Activated CD4-positive, alpha-beta T cell treated with anti-CD3 and anti-CD28 coated beads for 36 hours (primary cell): Measurements from ENCODE around the gene ALX3. TPM values are rescaled to one million over a fixed set of nuclear protein-coding genes. Genes with fewer than 3 reads are reported as not detected.
A peak's percentile ranks its signal among the peaks of the same experiment; 100 is the strongest.

Source experiments
- ATAC-seq: fragments of 200-7000 bp; cut with Tn5 transposase; one replicate; pipeline ENCODE4 v1.10.0; 2021; ENCODE audit warnings: mild to moderate bottlenecking, moderate library complexity
- CTCF ChIA-PET: fragments of 350-600 bp; sonication (Branson Sonifier 250); formaldehyde crosslinking; loops from one replicate; lab custom pipeline; 2021; ENCODE audit warnings: antibody characterized with exemption; lab: Charles Lee
- POLR2A ChIA-PET: fragments of 350-600 bp; sonication (Branson Sonifier 250); formaldehyde crosslinking; loops from one replicate; lab custom pipeline; 2021; ENCODE audit warnings: antibody characterized with exemption, inconsistent platforms; lab: Charles Lee
- DNase-seq: peaks from one replicate; pipeline ENCODE4 v3.0.0-alpha.2; 2020
- H3K27ac Mint-ChIP-seq: one replicate; pipeline ENCODE4 v1.8.0; 2021; ENCODE audit warnings: mixed read lengths
- H3K27me3 Mint-ChIP-seq: one replicate; pipeline ENCODE4 v1.8.0; 2021; ENCODE audit warnings: mixed read lengths
- H3K36me3 Mint-ChIP-seq: one replicate; pipeline ENCODE4 v1.8.0; 2021; ENCODE audit warnings: low read depth, mixed read lengths
- H3K4me1 Mint-ChIP-seq: one replicate; pipeline ENCODE4 v1.8.0; 2021; ENCODE audit warnings: mixed read lengths
- H3K4me3 Mint-ChIP-seq: one replicate; pipeline ENCODE4 v1.8.0; 2021; ENCODE audit warnings: mild to moderate bottlenecking, moderate library complexity, mixed read lengths
- H3K9me3 Mint-ChIP-seq: one replicate; pipeline ENCODE4 v1.8.0; 2021; ENCODE audit warnings: low read depth, mixed read lengths
- intact Hi-C, 2 experiments: fragments of 100-400 bp; cut with DNase I in 1 of 2; cut with micrococcal nuclease in 1 of 2; formaldehyde crosslinking; loops; one replicate each; pipeline versions ENCODE4 v1.14.2 to v1.15.1; 2022 to 2024; cut with DNase I, micrococcal nuclease
- total RNA-seq, 2 experiments: library from RNA; stranded (reverse); gene quantifications; one replicate each; pipeline ENCODE4 v1.2.3, GENCODE V29; 2021

ALX3 gene
- total RNA-seq, 2 experiments from 2014 or later: not detected

GRCh38 chr1:110064576-110065337 lies 5.7 kb downstream of the ALX3 start:
- no peak overlapping the region for H3K4me3 Mint-ChIP-seq
- ChIA-PET CTCF (interaction anchor here (0.7 to 2.5 kb wide), 4 partner anchors 8 to 12 kb away, joined by 4 to 18 read pairs (median 6); no protein-coding TSS in a partner anchor), POLR2A (no interaction called here)
- no peak overlapping the region for H3K27ac Mint-ChIP-seq
- peaks cover 29% of the 10 kb centered on the region for H3K27me3 Mint-ChIP-seq
- peaks cover 8% of the 10 kb centered on the region for H3K36me3 Mint-ChIP-seq
- peaks cover 14% of the 10 kb centered on the region for H3K4me1 Mint-ChIP-seq
- no peak for ATAC-seq
- no peak for DNase-seq
- H3K9me3 Mint-ChIP-seq: no peaks in the 10 kb centered on the region
- intact Hi-C loops: no loop called here

DNA sequence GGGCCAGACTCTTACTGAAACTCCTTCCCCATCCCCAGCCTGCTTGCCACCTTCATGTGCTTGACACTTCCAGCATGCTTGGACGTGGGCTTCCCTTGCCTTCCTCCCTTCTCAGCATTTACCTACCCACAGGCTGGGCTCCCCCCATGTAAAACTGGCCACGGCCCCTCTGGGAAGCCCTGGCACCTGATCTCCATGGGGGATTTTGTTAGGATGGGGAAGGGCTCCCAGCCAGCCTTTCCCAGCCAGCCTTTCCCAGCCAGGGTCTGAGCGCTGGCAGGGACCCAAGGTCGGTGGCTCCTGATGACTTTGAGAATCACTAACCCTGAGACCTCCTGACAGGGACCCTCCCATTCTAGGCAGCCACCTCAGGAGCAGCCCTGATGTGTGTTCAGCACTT lies 6.7 kb downstream of the ALX3 start:
- peaks cover 8% of the 10 kb centered on the region for H3K4me1 Mint-ChIP-seq
- peaks cover 22% of the 10 kb centered on the region for H3K27me3 Mint-ChIP-seq
- peaks cover 8% of the 10 kb centered on the region for H3K36me3 Mint-ChIP-seq
- DNase-seq (no peak), ATAC-seq (no peak)
- no peaks in the 10 kb centered on the region for H3K9me3 Mint-ChIP-seq
- intact Hi-C loops: no loop called here
- H3K4me3 Mint-ChIP-seq: no peak overlapping the region
- ChIA-PET CTCF (interaction anchor here (2.5 kb wide), 1 partner anchor 13 kb away, joined by 7 read pairs; no protein-coding TSS in a partner anchor), POLR2A (no interaction called here)
- no peak overlapping the region for H3K27ac Mint-ChIP-seq

- ChIA-PET CTCF (interaction anchor here (0.8 to 13.6 kb wide), 8 partner anchors 9 to 40 kb away, joined by 3 to 191 read pairs (median 6); no protein-coding TSS in a partner anchor), POLR2A (interaction anchor here (1.0 kb wide), 1 partner anchor 28 kb away, joined by 4 read pairs; no protein-coding TSS in a partner anchor)
- intact Hi-C loops: no loop called here
- peaks cover 13% of the 10 kb centered on the region for H3K27me3 Mint-ChIP-seq
- no peaks in the 10 kb centered on the region for H3K9me3 Mint-ChIP-seq
- no peak for ATAC-seq
- no peak overlapping the region for H3K27ac Mint-ChIP-seq
- H3K4me1 Mint-ChIP-seq: no peaks in the 10 kb centered on the region
- H3K4me3 Mint-ChIP-seq: no peak overlapping the region
- no peak for DNase-seq
- H3K36me3 Mint-ChIP-seq: peaks cover 10% of the 10 kb centered on the region
Observed at GRCh38 chr1:110062612-110063011, 7.9 kb downstream of the ALX3 start.

GRCh38 chr1:110061341-110061740 lies 9.1 kb downstream of the ALX3 start:
- Mint-ChIP-seq H3K9me3 (no peaks in the 10 kb centered on the region), H3K27me3 (peaks cover 3% of the 10 kb centered on the region), H3K36me3 (peaks cover 15% of the 10 kb centered on the region), H3K27ac (no peak overlapping the region), H3K4me3 (no peak overlapping the region), H3K4me1 (no peaks in the 10 kb centered on the region)
- CTCF ChIA-PET: interaction anchor here (0.7 to 13.6 kb wide), 7 partner anchors 11 to 56 kb away, joined by 3 to 191 read pairs (median 11); no protein-coding TSS in a partner anchor
- DNase-seq (no peak), ATAC-seq (no peak)
- POLR2A ChIA-PET: no interaction called here
- intact Hi-C loops: no loop called here

DNA sequence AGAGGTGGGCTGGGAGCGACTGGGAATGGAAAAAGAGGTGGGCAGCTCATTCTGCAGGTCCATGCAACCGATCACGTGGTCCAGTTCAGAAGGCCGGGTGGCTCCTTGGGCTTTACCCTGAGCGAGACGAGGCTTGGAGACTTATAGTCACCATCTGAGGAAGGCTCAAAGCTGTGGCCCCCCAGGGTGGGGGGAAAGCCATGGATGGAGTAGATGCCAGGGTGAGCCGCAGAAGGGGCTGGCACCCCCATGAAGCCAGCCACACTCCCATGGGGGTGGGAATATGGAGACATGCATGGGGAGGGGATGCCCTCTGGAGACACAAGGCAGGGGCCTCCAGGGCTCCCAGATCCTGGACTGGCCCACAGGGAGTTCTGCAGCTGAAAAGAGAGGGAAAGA lies 9.8 kb downstream of the ALX3 start:
- peaks cover 18% of the 10 kb centered on the region for H3K36me3 Mint-ChIP-seq
- H3K27ac Mint-ChIP-seq: no peak overlapping the region
- ChIA-PET CTCF (interaction anchor here (0.5 to 13.6 kb wide), 31 partner anchors 8 to 369 kb away, joined by 3 to 191 read pairs (median 4); partner anchors contain the start of gene AHCYL1), POLR2A (interaction anchor here (0.5 kb wide), 1 partner anchor 20 kb away, joined by 3 read pairs; no protein-coding TSS in a partner anchor)
- no peaks in the 10 kb centered on the region for H3K4me1 Mint-ChIP-seq
- H3K4me3 Mint-ChIP-seq: no peak overlapping the region
- no peak for DNase-seq
- no peaks in the 10 kb centered on the region for H3K27me3 Mint-ChIP-seq
- no peak for ATAC-seq
- intact Hi-C loops: no loop called here
- no peaks in the 10 kb centered on the region for H3K9me3 Mint-ChIP-seq

DNA sequence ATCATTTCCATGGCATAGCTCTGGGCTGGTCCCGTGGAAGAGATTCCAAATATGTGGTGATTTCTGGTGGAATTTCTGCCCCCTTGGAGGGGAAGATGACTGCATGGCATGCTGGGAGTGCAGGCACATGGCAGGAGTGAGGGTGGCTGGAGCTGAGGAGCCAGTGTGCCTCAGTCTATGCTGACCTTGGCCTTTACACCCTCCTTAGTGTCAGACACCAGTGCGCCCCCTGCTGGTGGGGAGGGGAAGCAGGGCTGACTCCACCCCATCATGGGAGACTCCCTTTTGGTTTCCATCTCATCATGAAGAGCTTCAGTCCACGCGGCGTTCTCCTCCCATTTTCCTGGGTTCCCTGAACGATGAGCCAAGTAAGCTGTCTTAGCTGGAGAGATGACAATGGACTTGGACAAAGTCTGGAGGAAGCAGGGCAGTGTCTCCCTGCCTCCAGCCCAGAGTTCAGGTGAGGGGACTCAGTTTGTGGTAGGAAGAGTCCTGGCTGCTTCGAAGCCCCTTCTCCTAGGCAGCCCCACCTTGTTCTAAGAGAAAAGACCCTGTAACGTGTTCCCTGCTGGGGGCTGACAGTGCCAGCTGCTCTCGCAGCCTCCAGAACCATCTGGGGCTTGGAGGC lies 10.3 kb downstream of the ALX3 start:
- no peaks in the 10 kb centered on the region for H3K9me3 Mint-ChIP-seq
- ChIA-PET POLR2A (interaction anchor here (0.5 to 0.7 kb wide), 3 partner anchors 19 to 28 kb away, joined by 3 to 7 read pairs (median 5); no protein-coding TSS in a partner anchor), CTCF (interaction anchor here (0.5 to 13.6 kb wide), 35 partner anchors 9 to 918 kb away, joined by 3 to 191 read pairs (median 4); partner anchors contain the start of genes AHCYL1, RBM15 and STRIP1)
- peak; percentile 89 for DNase-seq
- H3K27ac Mint-ChIP-seq: no peak overlapping the region
- H3K36me3 Mint-ChIP-seq: peaks cover 21% of the 10 kb centered on the region
- H3K4me3 Mint-ChIP-seq: no peak overlapping the region
- intact Hi-C loops: no loop called here
- peak; percentile 94 for ATAC-seq
- no peaks in the 10 kb centered on the region for H3K27me3 Mint-ChIP-seq
- no peaks in the 10 kb centered on the region for H3K4me1 Mint-ChIP-seq

DNA sequence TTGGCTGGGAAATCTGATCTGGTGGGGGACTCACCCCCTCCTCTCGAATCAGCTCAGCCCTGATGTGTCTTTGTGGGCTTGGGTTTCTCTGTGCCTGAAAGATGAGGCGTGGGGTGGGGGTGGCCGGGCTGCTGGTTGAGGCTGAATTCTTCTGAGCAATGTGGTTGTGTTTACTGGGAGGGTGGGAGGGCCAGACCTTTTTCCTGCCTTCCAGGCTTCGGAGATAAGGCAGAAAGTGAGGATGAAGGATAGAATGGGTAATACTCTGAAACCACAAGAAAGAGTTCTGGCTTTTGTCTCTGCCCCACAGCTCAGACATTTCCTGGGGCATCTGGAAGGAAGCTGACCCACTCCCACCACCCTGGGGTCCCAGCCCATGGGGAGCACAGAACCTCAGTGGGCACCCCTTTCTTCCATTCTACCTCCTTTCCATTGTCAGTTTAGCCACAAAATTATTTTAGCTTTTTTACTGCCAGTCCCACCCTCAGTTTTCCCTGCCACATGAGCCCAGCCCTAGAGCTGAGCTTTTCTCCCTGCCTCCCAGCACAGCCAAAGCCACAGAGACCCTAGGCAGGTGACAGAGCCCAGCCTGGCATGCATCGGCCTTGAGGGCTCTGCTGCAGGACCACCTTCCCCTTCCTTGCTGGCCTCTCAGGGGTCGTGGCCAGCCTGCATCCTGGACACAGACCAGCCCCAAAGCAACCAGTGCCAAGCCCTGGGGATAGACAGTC lies 11.2 kb downstream of the ALX3 start:
- DNase-seq: no peak
- no peak for ATAC-seq
- Mint-ChIP-seq H3K4me3 (no peak overlapping the region), H3K9me3 (no peaks in the 10 kb centered on the region), H3K27me3 (no peaks in the 10 kb centered on the region), H3K36me3 (peaks cover 22% of the 10 kb centered on the region), H3K4me1 (no peaks in the 10 kb centered on the region), H3K27ac (no peak overlapping the region)
- intact Hi-C loops: no loop called here
- POLR2A ChIA-PET: interaction anchor here (0.7 kb wide), 1 partner anchor 27 kb away, joined by 5 read pairs; no protein-coding TSS in a partner anchor
- CTCF ChIA-PET: interaction anchor here (0.6 to 13.6 kb wide), 25 partner anchors 8 to 917 kb away, joined by 3 to 191 read pairs (median 5); partner anchors contain the start of genes RBM15 and STRIP1

GRCh38 chr1:110058591-110058990 lies 11.9 kb downstream of the ALX3 start:
- H3K36me3 Mint-ChIP-seq: peaks cover 29% of the 10 kb centered on the region
- CTCF ChIA-PET: interaction anchor here (0.8 to 13.6 kb wide), 9 partner anchors 13 to 262 kb away, joined by 5 to 191 read pairs (median 7); no protein-coding TSS in a partner anchor
- H3K4me3 Mint-ChIP-seq: no peak overlapping the region
- POLR2A ChIA-PET: no interaction called here
- no peaks in the 10 kb centered on the region for H3K9me3 Mint-ChIP-seq
- H3K4me1 Mint-ChIP-seq: no peaks in the 10 kb centered on the region
- intact Hi-C loops: no loop called here
- DNase-seq: no peak
- H3K27me3 Mint-ChIP-seq: no peaks in the 10 kb centered on the region
- no peak for ATAC-seq
- no peak overlapping the region for H3K27ac Mint-ChIP-seq

GRCh38 chr1:110057963-110058518 lies 12.4 kb downstream of the ALX3 start:
- intact Hi-C loops: no loop called here
- H3K9me3 Mint-ChIP-seq: no peaks in the 10 kb centered on the region
- ChIA-PET CTCF (interaction anchor here (0.6 to 13.6 kb wide), 9 partner anchors 12 to 249 kb away, joined by 3 to 191 read pairs (median 6); no protein-coding TSS in a partner anchor), POLR2A (no interaction called here)
- ATAC-seq (no peak), DNase-seq (no peak)
- H3K4me3 Mint-ChIP-seq: no peak overlapping the region
- H3K4me1 Mint-ChIP-seq: no peaks in the 10 kb centered on the region
- H3K27me3 Mint-ChIP-seq: no peaks in the 10 kb centered on the region
- H3K27ac Mint-ChIP-seq: no peak overlapping the region
- peaks cover 33% of the 10 kb centered on the region for H3K36me3 Mint-ChIP-seq

DNA sequence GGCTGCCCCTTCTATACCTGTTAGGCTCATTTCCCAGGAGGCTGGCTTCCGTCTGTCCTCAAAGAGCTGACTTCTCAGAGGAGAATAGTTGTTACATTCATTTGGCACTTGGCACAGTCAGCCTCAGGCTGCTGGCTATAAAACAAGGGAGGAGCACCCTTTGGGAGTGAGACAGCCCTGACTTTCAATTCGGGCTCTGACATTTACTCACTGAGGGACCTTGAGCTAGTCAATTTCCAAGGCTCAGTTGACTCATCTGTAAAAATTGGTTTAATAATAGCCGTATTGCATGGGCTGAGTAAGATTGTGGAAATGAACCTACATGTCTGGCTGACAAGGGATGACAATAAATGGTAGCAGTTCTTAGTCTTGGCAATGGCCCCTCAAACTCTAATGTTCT lies 13.7 kb downstream of the ALX3 start:
- ChIA-PET CTCF (interaction anchor here (0.5 to 13.6 kb wide), 9 partner anchors 9 to 470 kb away, joined by 3 to 191 read pairs (median 3); no protein-coding TSS in a partner anchor), POLR2A (interaction anchor here (0.5 to 0.6 kb wide), 3 partner anchors 9 to 924 kb away, joined by 3 read pairs; no protein-coding TSS in a partner anchor)

More for the DNA sequence above, 13.7 kb downstream of the ALX3 start:
- no peaks in the 10 kb centered on the region for H3K9me3 Mint-ChIP-seq
- no peaks in the 10 kb centered on the region for H3K4me1 Mint-ChIP-seq
- peaks cover 40% of the 10 kb centered on the region for H3K36me3 Mint-ChIP-seq
- H3K4me3 Mint-ChIP-seq: no peak overlapping the region
- H3K27me3 Mint-ChIP-seq: no peaks in the 10 kb centered on the region
- no peak for DNase-seq
- peak; percentile 16 for ATAC-seq
- H3K27ac Mint-ChIP-seq: no peak overlapping the region
- intact Hi-C loops: no loop called here
